Retinal pigment epithelial cell (primary cell): Measurements from ENCODE around the gene KCNE4.
A peak's percentile ranks its signal among the peaks of the same experiment; 100 is the strongest.

Experiments
- DNase-seq: peaks from one replicate; pipeline ENCODE4 v3.0.0-alpha.2; 2010; ENCODE audit warnings: low read depth
- H3K4me3 ChIP-seq: 2 replicates; pipeline ENCODE4 v1.5.1; 2011; ENCODE audit warnings: mild to moderate bottlenecking, low read length, control low read depth, moderate library complexity
- TF ChIP-seq, protein P1 (sequence below): conservative IDR thresholded peaks from 2 replicates; pipeline ENCODE4 v1.5.1; 2011; ENCODE audit warnings: low read depth, low read length, control low read depth, inconsistent platforms

Gene KCNE4

DNA sequence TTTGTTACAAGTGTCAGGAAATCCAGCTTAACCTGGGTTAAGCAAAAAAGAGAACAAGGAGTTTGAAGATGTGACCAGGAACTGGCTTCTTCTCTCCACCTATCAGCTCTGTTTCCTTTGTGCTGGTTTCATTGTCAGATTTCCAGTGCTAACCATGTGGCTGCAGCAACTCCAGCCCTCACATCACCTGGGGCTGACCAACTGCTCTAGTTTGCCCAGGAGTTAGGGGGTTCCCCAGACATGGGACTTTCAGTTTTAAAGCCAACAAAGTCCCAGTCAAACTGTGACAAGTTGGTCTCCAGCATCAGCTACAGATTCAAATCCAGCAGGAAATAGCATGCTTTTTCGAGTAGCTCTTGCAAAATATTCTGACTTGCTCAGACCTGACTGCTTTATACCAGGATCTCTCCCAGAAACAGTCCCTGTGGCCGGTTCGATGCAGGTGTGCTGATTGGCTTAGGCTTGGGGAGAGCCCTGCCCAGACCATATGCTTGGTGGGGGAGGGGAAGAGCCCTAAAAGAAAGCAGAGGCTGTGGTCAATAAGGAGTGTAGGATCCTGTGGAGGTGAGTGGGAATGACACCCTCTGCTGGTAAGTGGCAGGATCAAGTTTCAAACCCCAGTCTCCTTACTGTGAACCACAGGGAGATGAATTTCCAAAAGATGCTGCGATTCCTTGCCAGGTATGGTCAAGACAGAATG lies 49.5 kb downstream of the KCNE4 start:
- no peak for DNase-seq
- TF ChIP-seq, protein P1, sequence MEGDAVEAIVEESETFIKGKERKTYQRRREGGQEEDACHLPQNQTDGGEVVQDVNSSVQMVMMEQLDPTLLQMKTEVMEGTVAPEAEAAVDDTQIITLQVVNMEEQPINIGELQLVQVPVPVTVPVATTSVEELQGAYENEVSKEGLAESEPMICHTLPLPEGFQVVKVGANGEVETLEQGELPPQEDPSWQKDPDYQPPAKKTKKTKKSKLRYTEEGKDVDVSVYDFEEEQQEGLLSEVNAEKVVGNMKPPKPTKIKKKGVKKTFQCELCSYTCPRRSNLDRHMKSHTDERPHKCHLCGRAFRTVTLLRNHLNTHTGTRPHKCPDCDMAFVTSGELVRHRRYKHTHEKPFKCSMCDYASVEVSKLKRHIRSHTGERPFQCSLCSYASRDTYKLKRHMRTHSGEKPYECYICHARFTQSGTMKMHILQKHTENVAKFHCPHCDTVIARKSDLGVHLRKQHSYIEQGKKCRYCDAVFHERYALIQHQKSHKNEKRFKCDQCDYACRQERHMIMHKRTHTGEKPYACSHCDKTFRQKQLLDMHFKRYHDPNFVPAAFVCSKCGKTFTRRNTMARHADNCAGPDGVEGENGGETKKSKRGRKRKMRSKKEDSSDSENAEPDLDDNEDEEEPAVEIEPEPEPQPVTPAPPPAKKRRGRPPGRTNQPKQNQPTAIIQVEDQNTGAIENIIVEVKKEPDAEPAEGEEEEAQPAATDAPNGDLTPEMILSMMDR: peak; percentile 65
- H3K4me3 ChIP-seq: no peak overlapping the region

DNA sequence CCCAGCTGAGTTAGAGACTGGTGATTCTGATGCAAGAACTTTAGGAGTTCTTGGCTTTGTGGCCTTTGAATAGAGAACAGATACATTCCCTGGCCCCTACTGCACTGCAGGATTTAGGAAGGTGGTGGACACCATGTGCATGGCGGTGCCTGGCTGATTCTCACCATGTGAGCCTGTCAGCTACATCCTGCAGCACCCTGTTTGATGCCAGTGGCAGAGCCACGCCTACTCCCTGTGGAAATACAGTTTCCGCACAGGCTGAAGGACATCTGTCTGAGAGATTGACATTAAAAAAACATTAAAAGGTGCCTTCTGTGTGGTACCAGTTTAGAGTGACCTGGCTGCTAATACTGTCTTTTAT lies 50.0 kb downstream of the KCNE4 start:
- TF ChIP-seq, protein P1: no peak
- DNase-seq: no peak

DNA sequence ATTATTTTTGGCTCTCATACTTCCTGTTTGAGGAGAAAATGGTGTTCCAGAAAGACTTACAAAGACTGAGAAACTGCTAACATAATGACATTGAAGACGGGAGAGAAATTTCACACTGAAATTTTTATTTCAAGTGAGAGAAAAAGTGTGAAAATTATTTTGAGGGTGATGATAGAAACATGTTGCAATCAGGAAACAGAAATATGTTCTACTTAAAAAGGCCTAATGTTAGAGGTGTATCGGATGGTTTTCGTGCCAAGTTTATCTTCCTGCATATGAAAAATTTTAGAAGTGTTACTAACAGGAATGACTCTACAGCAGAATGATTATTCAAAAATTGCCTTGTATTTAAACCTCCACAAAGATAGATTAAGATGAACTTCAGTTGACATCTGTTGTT lies 50.5 kb downstream of the KCNE4 start:
- TF ChIP-seq, protein P1: no peak
- no peak overlapping the region for H3K4me3 ChIP-seq
- DNase-seq: no peak

More for the DNA sequence above, 50.0 kb downstream of the KCNE4 start:
- no peak overlapping the region for H3K4me3 ChIP-seq

DNA sequence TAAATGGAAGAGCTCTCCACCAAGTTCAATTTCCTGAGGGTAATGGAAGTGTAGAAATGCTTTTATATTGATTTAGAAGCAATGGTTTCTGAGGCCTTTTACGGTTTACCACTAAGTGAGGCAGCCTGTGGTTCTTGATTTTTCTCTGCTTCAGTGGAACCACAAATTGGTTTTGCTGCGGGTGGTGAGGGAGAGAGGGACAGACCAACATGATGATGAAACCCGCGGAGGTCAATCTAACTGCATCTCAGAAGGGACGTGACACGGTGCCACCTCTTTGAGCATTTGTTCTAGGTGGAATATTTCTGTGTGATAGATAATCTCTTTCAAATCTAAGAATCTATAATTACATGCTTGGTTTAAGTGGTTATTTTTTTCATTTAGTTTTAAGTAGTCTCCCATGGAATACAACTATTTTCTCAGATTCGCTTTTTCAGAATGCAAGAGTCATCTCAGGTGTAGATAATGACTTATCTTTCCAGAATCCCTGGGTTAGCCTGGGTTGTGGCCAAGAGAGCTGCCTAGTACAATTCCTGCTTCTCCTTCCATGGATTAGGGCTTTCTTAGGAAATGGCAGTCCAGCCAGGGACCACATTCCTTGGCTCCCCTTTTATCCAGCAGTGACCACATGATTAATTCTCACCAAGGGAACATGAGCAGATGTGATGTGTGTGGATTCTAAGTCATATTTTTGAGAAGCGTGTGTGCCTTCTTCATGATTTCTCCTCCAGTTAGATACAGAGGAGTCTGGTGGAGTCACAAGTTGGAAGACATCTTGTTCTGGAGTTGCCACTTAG lies 52.5 kb downstream of the KCNE4 start:
- DNase-seq: no peak
- no peak overlapping the region for H3K4me3 ChIP-seq
- TF ChIP-seq, protein P1: no peak
